B cell (primary cell): ENCODE data around the gene UGT1A9.

Experiments
- CTCF ChIP-seq: fragments of 200-600 bp; IDR thresholded peaks from one replicate; pipeline ENCODE4 v1.8.0; 2022; ENCODE audit warnings: antibody characterized with exemption, mild to moderate bottlenecking
- EZH2 ChIP-seq: IDR thresholded peaks from 2 replicates; pipeline ENCODE4 v1.6.1; 2012; ENCODE audit warnings: borderline replicate concordance, low read depth, mild to moderate bottlenecking, moderate library complexity, low read length; ENCODE audit not compliant: insufficient read depth, poor library complexity, severe bottlenecking

DNA sequence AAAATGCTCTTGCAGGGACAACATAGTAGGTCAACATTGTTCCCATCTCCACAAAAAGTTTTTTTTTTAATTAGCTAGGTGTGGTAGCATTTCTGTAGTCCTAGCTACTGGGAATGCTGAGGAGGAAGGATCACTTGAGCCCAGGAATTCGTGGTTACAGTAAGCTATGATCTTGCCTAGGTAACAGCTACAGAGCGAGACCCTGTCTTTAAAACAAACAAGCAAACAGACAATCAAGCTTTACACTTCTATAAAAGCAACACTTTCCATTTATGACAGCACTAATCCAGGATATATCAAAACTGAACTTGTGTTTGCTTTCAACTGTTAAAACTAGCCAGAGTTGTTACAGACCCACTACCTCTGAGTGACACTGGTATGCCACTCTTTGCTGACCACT, 69.2 kb downstream of the UGT1A9 start:
- TF ChIP-seq EZH2 (no peak), CTCF (no peak)
